Astrocyte of the spinal cord (primary cell): ENCODE measurements around the gene SYNDIG1.

Experiments
- DNase-seq: peaks from one replicate; pipeline ENCODE4 v3.0.0; 2011; ENCODE audit warnings: low read depth, low spot score
- H3K4me3 ChIP-seq: 2 replicates; pipeline ENCODE4 v1.5.1; 2011; ENCODE audit warnings: low read depth, mild to moderate bottlenecking, low read length, moderate library complexity
- in situ Hi-C: cut with HindIII; loops from 2 replicates; pipeline ENCODE4 v1.10.0; 2017; ENCODE audit warnings: low sequenced_read_pairs
- TF ChIP-seq, protein P1 (sequence below): IDR thresholded peaks from 2 replicates; pipeline ENCODE4 v1.5.1; 2012; ENCODE audit warnings: low read depth, mild to moderate bottlenecking, low read length, inconsistent platforms

SYNDIG1 gene

DNA sequence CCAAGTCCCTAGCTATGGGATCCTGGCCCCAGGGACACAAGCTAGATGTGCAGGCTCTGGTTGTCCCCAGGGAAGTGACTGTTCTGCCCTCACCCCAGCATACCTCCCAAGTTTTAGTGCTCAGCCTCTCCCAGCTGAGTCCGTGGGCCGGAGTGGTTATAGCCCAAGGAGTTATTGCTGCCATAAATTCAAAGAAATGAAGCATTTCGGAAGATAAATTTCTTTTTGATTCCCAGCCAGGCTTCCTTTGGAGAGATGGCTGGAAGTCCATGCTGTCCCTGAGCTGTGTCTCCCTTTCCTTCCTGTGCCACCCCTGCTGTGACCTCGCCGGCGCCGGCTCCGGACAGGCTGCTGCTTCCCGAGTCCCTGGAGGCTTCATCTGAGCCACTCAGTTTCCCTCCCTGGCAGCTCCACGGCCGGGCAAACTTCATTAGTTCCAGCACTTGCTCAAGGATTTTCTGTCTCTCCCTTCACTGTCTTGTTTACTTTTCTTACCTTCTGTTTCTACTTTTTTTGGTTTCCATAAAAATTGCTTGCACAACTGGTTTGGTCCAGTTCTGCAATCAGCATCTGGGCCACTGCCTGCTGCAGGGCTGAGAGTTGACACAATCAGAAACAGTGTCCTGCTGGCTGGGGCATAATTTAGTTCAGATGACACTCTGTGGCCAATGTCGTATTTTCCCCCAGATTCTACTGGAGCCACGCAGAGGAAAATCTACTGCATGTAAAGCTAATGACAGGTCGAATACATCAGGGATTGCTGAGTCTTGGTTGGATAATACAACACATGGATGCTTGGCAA, 225.5 kb downstream of the SYNDIG1 start:
- H3K4me3 ChIP-seq: no peak overlapping the region
- in situ Hi-C loops: no loop called here
- DNase-seq: no peak
- TF ChIP-seq, protein P1, sequence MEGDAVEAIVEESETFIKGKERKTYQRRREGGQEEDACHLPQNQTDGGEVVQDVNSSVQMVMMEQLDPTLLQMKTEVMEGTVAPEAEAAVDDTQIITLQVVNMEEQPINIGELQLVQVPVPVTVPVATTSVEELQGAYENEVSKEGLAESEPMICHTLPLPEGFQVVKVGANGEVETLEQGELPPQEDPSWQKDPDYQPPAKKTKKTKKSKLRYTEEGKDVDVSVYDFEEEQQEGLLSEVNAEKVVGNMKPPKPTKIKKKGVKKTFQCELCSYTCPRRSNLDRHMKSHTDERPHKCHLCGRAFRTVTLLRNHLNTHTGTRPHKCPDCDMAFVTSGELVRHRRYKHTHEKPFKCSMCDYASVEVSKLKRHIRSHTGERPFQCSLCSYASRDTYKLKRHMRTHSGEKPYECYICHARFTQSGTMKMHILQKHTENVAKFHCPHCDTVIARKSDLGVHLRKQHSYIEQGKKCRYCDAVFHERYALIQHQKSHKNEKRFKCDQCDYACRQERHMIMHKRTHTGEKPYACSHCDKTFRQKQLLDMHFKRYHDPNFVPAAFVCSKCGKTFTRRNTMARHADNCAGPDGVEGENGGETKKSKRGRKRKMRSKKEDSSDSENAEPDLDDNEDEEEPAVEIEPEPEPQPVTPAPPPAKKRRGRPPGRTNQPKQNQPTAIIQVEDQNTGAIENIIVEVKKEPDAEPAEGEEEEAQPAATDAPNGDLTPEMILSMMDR: no peak

DNA sequence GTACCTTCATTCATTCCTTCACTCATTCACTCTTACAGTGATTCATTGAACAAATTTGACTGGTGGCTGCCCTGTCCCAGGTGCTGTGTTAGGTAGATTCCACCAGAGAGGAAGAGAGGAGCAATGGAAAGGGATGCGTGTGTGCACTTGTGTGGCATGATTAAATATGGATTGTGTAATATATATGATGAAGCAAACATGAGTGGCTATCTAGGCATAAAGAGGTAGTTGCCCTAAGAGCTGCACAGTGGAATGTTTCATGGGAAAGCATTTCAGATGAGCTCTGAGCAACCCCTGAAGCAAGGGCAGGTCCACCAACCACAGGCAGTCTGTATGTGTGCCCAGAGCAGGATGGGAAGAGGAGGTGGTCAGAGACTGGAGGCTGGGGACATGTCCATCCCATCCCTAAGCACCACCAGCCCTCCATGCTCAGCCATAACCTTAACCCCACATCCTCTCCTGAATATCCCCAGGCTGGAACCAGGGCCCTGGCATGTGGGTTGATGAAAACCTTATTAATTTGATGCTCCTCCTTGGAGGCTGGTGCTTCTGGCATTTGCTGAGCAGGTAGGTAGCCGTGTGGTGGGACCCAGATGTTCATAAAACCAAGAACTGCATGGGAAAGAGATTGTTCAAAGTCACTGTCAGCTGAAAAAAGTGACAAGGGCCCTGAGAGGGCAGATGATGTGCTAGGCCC, 226.2 kb downstream of the SYNDIG1 start:
- in situ Hi-C loops: no loop called here
- no peak overlapping the region for H3K4me3 ChIP-seq
- TF ChIP-seq, protein P1: no peak
- no peak for DNase-seq

DNA sequence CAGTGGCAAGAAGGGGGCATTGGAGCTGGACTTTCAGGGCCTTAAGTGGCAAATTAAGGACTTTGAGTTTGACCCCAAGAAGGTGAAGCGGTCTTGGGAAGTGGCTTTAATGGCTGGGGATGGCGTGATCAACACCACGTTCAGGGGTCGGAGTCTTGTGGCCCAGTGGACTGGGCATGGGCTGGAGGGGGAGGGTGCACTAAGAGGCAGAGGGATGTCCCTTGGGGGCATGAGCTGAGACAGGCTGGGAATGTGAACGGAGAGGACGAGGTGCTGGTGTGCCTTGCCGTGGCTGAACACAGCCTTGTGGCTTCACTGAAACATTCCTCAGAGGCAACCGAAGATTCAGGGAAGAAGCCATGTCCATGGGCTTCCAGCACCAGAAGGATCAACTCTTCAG, 227.0 kb downstream of the SYNDIG1 start:
- DNase-seq: no peak
- in situ Hi-C loops: no loop called here
- no peak overlapping the region for H3K4me3 ChIP-seq
- TF ChIP-seq, protein P1: no peak

DNA sequence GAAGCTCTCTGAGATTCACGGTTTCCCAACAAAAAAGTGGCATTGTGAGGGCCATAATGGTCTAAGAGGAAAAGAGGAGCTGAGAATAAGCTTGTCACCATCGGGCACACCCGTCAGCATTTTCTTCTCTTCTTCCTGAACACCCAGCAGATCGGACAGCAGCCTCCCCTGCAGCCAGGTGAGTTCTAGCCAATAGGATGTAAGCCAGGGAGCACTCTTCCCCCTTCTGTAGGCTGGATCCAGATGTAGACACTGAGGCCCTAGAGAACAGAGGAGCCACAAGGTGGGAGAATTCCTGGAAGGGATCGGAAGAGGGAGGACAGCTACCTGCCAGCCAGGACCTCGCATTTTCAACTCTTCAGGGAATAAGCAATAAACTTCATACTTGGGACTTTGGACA, 228.0 kb downstream of the SYNDIG1 start:
- TF ChIP-seq, protein P1: no peak
- no peak overlapping the region for H3K4me3 ChIP-seq
- in situ Hi-C loops: no loop called here
- no peak for DNase-seq

DNA sequence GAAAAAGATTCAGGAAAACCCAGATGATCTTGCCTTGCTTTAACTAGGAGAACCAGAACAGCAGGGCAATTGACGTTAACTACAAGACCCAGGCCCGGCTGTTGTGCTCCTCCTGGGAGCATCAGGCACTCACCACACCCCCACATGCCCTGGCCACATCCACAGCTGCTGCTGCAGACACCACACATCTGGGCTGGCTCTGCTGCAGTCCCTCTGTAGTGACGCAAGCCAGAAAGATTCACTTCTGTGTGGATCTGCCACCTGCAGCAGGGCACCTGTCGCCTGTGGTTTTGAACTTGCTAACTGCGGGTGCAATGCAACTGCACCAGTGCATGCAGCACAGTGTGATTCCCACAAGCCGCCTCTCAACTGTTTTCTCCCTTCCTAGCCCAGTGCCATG, 228.8 kb downstream of the SYNDIG1 start:
- no peak for DNase-seq
- TF ChIP-seq, protein P1: no peak
- no peak overlapping the region for H3K4me3 ChIP-seq
- in situ Hi-C loops: no loop called here

DNA sequence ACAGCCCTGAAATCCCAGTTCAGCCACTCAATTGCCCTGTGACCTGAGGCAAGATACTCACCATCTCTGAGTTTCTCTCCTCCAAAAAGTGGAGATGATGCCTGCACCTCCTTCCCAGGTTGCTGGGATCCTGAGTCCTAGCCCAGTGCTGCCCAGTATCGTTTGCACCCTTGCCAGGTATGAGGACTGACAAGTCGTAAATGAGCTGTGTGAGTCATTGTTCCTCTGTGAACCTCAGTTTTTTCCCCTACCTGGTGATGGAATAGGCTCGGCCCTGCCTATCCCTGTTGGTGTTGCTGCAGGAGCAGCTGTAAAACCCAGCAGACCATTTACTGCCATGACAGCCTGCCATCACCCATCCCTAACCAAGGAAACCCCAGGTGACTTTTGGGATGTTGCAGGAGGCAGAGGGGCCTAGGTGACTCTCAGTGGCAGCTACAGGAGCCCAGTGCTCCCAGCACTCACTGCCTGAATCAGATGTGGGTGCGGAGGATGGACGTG, 229.3 kb downstream of the SYNDIG1 start:
- no peak for DNase-seq
- TF ChIP-seq, protein P1: no peak
- in situ Hi-C loops: no loop called here
- no peak overlapping the region for H3K4me3 ChIP-seq
